GM18526 (cell line): ENCODE measurements around the gene SCRN2.

ENCODE experiments used
- POLR2A ChIP-seq: IDR thresholded peaks from 3 replicates; pipeline ENCODE4 v1.6.1; 2011; ENCODE audit not compliant: insufficient read length; ENCODE audit errors: extremely low read depth

The SCRN2 gene

DNA sequence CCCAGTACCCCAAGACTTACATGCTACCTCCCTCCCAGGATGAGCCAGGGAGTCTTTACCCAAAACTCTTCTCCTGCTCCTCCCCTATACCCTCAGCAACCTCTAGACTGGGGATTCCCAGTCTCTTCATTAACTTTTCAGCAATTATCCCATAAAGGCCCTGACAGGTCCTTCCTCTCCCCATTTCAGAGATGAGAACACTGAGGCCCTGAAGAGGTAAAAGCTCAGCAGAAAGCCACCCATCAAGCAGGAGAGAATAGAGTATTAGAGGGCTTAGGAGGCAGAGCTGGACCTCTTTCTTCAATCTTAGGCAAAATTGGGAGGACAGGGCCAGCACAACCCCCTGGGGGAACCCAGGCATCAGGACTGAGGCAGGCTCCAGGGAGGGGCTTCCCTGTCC is 15.8 kb upstream of the SCRN2 start:
- no peak for TF ChIP-seq POLR2A

DNA sequence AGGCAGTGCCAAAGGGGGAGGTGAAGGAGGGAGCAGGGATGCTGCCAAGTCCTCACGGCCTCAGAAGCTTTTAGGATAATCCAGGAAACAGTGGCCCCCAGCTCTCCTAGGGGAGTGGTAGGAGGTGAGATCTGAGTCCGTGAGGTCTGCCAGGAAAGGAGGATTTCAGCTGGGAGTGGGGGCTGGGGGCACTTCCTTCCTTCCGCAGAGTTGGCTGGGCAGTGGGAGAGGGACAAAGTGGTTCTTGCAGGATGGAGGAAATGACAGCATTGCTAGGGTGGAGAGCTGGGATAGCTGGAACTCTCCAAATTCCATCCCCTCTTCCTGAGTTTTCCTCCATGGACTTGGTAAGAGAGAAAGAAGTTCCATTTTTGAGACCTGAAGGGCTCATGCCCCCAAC is 14.7 kb upstream of the SCRN2 start:
- TF ChIP-seq POLR2A, result no peak

DNA sequence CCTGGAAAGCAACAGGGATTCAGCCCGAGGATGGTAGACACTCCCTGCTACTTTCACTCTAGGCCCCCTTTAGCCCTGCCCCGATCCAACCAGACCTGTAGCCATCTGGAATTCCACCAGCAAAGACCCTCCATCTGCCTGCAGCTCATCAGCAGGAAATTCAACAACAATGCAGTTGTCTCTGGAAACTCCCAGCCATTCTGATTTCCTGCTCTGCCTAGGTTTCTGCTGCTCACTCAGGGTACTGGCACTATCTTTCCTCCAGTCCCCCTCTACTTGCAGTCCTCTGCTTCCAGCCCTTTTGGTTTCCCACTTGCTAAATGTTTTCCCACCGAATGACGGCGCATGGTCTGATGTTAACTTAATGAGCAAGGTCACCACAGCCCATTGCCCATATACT is 12.5 kb upstream of the SCRN2 start:
- TF ChIP-seq POLR2A, result no peak

DNA sequence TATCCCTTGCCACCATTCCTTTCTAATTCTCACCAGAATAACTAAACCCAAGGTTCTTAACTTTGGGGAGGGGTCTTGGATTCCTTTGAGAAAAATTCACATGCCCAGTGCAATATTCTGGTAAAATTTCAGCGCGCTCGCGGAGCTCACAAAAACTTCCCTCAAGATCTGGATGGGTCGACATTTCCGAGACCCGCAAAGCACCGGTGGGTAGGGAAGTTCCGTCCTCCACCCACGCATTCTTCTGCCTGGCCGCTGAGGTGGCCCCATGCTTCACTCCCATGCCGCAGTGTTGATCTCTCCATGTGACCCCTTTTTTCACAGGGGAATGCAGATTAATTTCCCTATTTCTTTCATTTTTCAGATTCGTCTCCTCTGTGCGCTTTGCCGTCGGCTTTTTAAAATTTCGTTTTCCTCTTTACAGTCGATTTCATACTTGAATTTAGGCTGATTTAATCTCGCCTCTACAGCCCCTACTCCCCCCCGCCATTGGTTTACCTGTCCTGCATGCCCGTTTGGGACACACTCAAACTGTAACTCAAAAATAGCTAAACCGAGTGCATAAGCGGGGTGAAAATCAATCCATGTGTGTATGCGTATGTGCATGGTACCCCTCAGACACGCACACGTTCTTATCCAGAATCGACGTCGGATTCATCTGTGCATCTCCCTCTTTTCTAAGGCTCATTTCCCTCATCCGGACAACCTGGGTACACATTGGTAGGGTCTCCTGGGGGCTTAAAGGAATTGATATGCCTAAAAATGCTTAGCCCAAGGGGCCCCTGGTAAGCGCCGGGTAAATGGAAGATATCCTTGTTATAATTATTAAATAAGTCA is 11.3 kb upstream of the SCRN2 start:
- no peak for TF ChIP-seq POLR2A

DNA sequence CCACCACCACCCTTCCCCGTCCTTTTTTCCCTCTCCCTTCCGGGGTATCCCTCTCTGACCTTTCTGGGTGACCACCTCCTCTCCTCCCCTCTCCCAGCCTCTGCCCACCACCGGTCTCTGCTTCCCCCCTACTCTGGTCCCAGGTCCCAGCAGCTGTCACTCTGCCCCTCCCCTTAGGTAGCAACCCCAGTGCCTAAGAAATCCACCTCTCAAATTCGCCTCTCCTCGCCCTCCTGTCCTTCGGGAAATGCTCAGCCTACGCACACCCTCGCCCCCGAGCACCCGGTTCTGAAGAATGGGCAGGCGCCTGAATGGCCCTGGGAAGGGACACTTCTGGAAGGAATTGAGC is 10.7 kb upstream of the SCRN2 start:
- TF ChIP-seq POLR2A, result no peak

DNA sequence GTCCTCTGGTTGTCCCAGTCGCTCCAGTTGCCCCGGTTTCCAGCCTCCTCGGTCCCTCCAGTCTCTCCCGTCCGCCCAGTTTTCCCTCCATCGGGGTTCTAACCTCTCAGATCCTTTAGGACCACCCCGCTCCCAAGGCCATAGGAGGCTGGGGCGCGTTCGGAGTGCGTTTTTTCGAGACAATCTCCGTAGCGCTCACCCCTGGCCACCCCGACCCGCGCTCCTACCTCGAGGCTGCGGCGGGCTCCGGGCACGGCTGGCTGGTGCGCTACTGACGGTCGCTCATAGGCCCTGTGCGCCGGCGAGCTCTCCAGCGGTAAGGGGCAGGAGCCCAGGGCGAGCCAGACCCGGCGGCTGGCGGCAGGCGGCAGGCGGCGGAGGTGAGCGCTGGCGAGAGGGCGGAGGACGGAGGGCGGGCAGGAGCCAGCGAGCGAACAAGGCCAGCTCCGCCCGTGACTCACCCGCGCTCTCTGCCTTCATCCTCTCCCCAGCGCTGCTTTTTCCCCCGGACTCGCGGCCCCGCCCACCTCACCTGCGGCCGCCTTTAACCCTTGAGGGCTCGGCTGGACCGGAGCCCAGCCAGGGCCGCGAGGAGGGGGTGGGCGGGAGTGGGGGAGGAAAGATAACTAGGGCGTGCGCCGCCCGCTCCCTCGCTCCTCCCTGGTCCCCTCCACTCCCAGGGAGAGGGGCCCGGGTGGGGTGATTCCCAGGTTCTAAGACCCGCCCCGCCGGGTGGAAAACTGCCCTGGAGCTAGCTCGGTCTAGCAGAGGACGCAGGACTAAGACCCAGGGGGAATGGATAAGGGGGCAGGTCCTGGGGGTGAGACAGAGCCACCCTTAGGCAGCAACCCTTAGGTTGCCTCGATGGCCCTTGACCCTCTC is 9.9 kb upstream of the SCRN2 start, which contains the start of gene SP6:
TSS of gene SP6 (minus strand) at position 472 of the 882 bp plus-strand sequence. CDS start 2,734 bp downstream, outside the sequence.
- TF ChIP-seq POLR2A, result no peak

DNA sequence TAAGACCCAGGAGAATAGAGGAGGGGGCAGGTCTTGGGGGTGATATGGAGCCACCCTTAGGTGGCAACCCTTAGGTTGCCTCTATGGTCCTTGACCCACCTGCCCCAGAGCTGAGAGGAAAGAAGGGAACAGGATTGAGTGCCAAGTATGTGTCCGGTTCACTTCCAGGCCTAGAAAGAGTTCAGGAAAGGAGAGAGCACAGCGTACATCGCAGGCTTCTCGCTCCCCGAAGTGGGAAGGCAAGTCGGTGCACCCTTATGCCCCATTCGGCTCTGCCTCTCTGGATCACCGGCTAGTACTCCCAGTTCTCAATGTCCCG is 9.3 kb upstream of the SCRN2 start:
- no peak for TF ChIP-seq POLR2A

DNA sequence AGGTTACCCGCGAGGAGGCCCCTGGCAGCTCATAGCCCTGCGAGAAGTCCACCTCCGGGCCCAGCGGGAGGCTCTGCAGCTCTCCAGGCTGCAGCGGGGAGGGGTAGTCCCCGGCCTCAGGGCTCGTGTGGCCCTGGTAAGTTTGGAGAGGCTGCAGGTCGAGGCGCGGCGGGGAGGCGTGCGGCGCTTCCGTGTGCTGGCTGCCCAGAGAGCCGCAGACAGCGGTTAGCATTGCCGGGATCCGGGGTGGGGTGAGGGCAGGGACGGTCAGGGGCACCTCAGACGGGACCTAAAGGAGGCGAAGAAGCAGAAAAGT is 7.1 kb upstream of the SCRN2 start:
- no peak for TF ChIP-seq POLR2A

DNA sequence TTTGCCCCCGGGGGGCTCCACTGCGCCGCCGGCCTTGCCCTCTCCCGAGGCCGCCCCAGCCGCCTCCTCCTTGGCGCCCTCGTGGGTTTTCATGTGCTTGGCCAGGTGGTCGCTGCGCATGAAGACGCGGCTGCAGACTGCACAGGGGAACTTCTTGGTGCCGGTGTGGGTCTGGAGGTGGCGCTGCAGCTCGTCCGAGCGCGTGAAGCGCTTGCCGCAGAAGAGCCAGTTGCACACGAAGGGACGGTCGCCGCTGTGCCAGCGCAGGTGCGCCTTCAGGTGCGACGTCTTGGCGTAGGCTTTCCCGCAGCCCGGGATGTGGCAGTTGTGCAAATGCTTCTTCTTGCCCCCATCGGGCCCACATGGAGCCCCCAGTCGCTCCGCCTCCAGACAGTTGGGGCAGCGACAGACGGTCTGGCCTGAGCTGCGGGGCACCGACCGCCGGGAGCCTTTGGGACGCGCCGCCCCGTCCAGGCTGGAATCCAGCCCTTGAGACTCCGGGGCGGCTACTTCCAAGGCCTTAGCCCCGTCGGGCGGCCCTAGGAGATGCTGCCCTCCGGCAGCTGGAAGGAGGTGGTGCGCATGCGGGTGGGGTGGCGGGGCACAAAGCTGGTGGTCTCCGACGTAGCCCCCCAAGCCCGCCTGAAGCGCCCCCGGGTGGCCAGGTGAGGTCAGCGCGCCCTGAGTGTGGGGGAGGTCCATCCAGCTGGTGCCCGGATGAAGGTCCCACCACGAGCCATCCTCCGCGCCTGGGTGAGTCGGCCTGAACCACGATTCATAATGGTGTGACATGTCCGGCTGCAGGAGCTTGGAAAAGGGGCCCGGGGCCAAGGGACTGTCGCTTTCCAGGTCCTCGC is 6.5 kb upstream of the SCRN2 start:
- no peak for TF ChIP-seq POLR2A

DNA sequence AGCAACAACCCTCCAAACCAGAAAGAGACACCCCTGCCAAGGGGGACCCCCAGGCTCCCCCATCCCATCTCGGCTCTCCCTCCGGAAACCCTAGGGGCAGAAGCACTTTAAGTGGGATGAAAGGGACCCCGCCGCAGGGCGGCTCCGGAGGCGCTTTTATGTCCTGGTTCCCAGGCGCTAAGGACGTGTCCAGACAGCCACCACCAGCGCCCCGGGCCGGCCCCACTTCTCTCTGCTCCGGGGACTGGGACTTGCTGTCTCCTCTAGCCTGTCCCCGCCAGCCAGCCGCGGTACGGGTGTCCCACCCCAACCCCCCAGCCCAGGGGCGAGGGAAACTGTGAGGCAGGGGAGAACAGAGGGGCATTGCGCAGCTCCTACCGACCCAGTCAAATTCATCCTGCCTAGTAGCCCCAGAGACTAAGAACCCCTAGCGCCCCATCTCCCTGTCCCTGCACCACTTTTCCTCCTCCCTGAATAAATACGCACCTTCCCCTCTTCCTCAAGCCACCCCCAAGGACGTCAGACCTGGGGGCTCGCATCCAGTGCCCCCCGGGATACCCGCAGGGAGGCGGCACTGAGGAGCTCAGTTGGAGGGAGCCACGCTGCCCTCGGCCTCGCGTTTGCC is 5.8 kb upstream of the SCRN2 start:
- TF ChIP-seq POLR2A, result no peak

DNA sequence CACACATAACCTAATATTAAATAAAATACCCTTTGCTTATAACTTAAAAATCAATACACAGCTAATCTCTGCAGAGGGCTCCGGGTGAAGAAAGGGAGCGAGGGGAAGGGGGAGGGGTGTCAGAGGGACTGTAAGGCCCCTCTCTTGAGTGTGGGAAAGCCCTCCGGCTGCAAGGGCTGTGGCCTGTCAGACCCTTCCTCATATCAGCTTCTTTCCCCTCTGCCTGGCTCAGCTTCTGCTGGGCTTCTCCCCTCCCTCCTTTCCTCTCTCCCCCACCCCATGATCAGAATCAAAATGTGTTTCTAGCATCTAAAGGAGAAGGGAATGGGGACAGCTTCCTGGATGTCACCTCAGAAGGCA is 4.6 kb upstream of the SCRN2 start:
- no peak for TF ChIP-seq POLR2A

DNA sequence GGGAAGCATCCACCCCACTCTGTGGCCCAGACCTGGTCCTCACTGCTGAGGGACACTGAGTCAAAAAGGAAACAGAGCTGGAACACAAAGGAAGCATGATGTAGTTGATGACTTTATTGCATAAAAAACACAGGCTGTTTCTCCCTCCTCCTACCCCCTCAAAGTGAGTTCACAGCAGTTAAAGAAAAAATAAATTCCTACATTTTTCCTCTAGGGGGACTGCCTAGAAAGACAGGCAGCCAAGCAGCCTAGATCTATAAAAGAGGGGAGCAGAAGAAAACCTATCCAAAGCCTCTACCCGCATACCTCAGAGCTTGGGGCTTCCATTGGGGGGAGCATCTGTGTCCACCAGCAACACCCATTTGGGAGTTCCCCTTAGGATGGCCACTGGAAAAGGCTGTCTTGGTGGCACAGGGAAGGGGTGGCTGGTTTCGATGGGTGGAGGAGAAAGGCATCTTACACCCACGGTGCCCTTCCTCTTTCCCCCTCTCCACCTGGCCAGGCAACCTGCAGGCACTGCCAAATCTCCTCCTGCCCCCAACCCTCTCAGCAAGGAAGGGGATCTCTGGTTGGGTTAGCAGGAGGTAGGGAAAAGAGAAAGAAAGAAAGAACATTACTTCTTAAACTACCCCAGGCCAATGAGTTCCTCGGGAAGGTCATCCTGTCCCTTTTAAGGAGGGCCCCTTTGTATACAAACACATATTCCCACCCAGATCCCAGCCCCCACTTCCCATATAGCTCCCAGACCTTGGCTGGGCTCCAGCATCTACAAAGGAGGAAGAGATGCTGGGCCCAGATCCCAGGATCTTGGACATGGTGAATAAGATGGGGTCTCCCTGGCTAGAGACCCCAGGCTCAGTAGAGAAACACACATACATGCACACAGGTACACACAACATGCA is 4.0 kb upstream of the SCRN2 start:
- TF ChIP-seq POLR2A, result no peak

DNA sequence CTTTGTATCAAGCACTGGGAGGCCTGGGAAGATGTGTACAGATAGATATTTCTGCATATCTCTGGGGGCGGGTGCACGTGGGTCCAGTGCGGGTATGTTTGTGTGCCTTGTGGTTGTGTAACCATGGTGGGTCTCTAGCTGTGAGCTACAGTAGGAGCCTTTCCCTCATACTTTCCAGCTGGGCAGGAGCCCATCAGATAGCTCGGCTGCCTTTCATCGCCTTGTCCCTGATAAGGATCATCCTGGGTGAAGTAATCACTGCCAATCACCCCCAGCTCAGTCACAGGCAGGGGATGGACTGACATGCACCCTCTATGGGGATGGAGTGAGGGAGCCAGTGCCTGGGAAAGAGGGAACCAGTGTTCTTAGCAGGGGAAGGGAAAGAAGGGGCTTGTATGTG is 3.2 kb upstream of the SCRN2 start:
- TF ChIP-seq POLR2A, result no peak

DNA sequence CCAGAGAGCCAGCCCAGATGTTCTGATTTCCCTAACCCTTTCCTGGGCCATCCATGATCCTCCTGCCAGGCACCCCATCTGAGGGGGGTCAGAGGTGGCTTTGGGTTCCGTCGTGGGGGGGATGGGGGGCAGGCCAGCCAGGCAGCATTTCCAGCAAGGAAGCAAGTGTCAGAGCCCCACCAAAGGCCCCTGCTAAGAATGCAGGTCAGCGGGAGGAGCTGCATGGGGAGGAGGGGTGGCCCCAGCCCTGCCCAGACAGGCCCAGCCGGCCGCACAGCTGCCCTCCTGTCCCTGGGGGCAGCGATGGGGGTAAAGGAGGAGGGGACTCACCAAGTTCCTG is 2.3 kb upstream of the SCRN2 start:
- TF ChIP-seq POLR2A, result no peak
